ENCODE results near the gene GCK. TPM values are rescaled to one million over a fixed set of nuclear protein-coding genes. Genes with fewer than 3 reads are reported as not detected.

GCK gene
- total RNA-seq, 2 experiments from 2014 or later = 0.16 TPM; not detected in 1

DNA sequence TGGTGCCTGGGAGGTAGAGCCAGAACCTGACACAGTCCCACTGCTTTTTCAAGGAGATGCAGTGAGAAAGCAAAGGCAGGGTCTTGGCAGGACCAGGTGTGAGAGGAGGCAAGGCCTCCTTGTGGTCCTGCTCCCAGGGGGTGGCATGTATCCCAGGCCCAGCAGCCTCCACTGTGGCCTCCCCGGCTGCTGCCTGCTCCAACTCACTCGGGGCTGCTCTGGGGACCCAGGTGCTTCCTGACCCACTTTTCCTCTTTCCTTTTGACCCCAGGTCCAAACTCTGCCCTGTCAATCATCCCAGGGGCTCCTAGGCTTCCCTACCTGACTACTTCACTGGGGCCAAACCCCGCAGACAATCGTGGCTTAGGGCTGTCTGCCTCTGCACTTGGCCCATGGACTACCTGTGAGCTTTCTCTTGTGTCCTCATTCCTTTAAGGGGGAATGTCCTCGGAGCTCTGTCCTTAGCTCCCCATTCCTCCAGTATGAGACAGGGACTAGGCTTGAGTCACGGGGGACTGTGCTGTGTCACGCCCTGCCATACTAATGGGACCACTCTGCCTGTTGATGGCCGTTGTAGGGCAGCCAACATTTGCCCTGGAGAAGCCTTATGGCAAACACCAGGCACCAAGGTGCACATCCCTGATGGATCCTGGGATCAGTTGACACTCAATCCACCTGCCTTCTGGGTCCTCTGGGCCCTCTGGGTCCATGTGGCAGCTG lies 86.2 kb downstream of the GCK start:
- Histone ChIP-seq H3K27ac (ENCODE audit: low read depth, low read length, poor library complexity, severe bottlenecking) (peak overlapping the region; percentile 98), H4K20me1 (ENCODE audit: insufficient read depth, low read length) (no peaks in the 10 kb centered on the region), H3K36me3 (ENCODE audit: insufficient read depth, low read length) (no peaks in the 10 kb centered on the region), H3K79me2 (ENCODE audit: insufficient read depth, low read depth, low read length) (no peaks in the 10 kb centered on the region), H3K9me3 (ENCODE audit: low read length) (no peaks in the 10 kb centered on the region), H3K4me2 (ENCODE audit: low read length) (peak overlapping the region; percentile 71), H3K9me2 (ENCODE audit: insufficient read depth, low read length) (no peaks in the 10 kb centered on the region), H3K4me3 (ENCODE audit: low read depth, low read length, poor library complexity, severe bottlenecking) (peak overlapping the region; percentile 62), H3K4me1 (ENCODE audit: insufficient read depth, low read length, poor library complexity, severe bottlenecking) (peaks cover 80% of the 10 kb centered on the region), H2AFZ (ENCODE audit: low read length) (no peak overlapping the region)
- TF ChIP-seq, protein P1, sequence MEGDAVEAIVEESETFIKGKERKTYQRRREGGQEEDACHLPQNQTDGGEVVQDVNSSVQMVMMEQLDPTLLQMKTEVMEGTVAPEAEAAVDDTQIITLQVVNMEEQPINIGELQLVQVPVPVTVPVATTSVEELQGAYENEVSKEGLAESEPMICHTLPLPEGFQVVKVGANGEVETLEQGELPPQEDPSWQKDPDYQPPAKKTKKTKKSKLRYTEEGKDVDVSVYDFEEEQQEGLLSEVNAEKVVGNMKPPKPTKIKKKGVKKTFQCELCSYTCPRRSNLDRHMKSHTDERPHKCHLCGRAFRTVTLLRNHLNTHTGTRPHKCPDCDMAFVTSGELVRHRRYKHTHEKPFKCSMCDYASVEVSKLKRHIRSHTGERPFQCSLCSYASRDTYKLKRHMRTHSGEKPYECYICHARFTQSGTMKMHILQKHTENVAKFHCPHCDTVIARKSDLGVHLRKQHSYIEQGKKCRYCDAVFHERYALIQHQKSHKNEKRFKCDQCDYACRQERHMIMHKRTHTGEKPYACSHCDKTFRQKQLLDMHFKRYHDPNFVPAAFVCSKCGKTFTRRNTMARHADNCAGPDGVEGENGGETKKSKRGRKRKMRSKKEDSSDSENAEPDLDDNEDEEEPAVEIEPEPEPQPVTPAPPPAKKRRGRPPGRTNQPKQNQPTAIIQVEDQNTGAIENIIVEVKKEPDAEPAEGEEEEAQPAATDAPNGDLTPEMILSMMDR (conservative IDR thresholded peaks at IDR 0.05; ENCODE audit: low read length) = no peak
- TF ChIP-seq EZH2phosphoT487 (IDR thresholded peaks at IDR 0.05; ENCODE audit: borderline replicate concordance, low read depth, low read length) = no peak
- DNase-seq (ENCODE audit: low spot score) = no peak
- ChIA-PET CTCF (ENCODE audit: unreplicated experiment) (no interaction called here), POLR2A (interaction anchor here (0.9 to 1.2 kb wide), 2 partner anchors 14 to 18 kb away, joined by 4 to 5 read pairs; no protein-coding TSS in a partner anchor)
- intact Hi-C loops (cut with micrococcal nuclease; ENCODE audit: unreplicated experiment) = no loop called here
- BruUV-seq (replicated peaks) = no TSS peak

DNA sequence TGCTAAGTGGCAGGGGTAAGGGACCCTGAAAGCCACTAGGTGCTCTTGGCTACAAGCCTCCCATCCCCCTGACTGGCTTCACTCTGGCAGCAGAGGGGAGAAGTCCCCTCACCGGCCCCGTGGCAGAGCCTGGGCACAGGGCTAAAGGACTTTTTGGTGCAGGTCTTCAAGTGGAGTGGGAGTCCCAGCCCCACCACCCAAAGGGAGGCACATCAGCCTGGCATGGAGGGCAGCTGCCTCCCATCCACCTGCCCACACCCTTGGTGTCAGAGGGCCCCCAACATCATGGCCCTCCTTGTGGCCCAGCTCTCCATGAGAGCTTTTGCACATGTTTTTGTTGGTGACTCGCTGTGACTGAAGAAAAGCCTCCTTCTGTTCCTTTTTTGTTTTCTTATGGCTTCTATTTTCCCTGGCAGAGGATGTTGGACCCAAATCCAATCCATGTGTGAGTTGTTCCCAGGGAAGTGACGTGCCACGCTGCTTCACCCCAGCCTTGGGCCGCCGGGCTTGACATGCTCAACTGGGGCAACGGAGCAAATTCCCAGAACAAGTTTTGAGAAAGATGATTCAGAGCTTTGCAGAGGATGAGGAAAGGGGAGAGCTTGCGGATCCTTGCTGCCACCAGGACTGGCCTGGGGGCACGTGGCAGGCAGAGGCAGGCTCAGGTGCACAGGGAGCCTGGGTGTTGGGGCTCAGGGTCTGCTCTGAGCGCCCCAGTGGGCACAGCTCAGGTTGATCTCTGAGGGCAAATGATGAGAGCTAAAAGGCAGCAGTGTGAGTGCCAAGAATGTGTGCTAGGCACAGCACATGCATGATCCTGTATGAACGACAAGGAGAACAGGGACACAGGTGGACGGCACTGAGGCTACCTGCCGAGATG lies 87.0 kb downstream of the GCK start:
- intact Hi-C loops (cut with micrococcal nuclease; ENCODE audit: unreplicated experiment) = no loop called here
- peak overlapping the region; percentile 71 for H3K4me2 ChIP-seq (ENCODE audit: low read length)
- ChIA-PET POLR2A (interaction anchor here (0.6 to 1.8 kb wide), 6 partner anchors 13 to 380 kb away, joined by 3 to 11 read pairs (median 4); partner anchors contain the start of gene POLD2), CTCF (ENCODE audit: unreplicated experiment) (interaction anchor here (1.0 to 1.4 kb wide), 2 partner anchors 21 kb away, joined by 3 to 25 read pairs; partner anchors contain the start of gene POLD2)
- no peak overlapping the region for H2AFZ ChIP-seq (ENCODE audit: low read length)
- no peaks in the 10 kb centered on the region for H3K36me3 ChIP-seq (ENCODE audit: insufficient read depth, low read length)
- H3K4me3 ChIP-seq (ENCODE audit: low read depth, low read length, poor library complexity, severe bottlenecking) = peak overlapping the region; percentile 53
- BruUV-seq (replicated peaks) = no TSS peak
- TF ChIP-seq EZH2phosphoT487 (IDR thresholded peaks at IDR 0.05; ENCODE audit: borderline replicate concordance, low read depth, low read length) = no peak
- TF ChIP-seq, protein P1 (conservative IDR thresholded peaks at IDR 0.05; ENCODE audit: low read length) = no peak
- no peaks in the 10 kb centered on the region for H3K9me2 ChIP-seq (ENCODE audit: insufficient read depth, low read length)
- no peaks in the 10 kb centered on the region for H3K79me2 ChIP-seq (ENCODE audit: insufficient read depth, low read depth, low read length)
- no peaks in the 10 kb centered on the region for H4K20me1 ChIP-seq (ENCODE audit: insufficient read depth, low read length)
- peaks cover 88% of the 10 kb centered on the region for H3K4me1 ChIP-seq (ENCODE audit: insufficient read depth, low read length, poor library complexity, severe bottlenecking)
- H3K27ac ChIP-seq (ENCODE audit: low read depth, low read length, poor library complexity, severe bottlenecking) = peak overlapping the region; percentile 98
- H3K9me3 ChIP-seq (ENCODE audit: low read length) = no peaks in the 10 kb centered on the region
- DNase-seq (ENCODE audit: low spot score) = no peak

All from OCI-LY7 (cell line).